Fibroblast of pulmonary artery (primary cell): ENCODE results near the gene RAB31.
"Not testable (repeated sequence)": the region's sequence is repeated elsewhere in the genome, so short reads cannot be mapped to it uniquely, and the experiment has no call there.

Experiments
- DNase-seq: peaks from one replicate; pipeline ENCODE4 v3.0.0-alpha.2; 2010; ENCODE audit warnings: low read depth
- H3K4me3 ChIP-seq: replicated peaks from 2 replicates; pipeline ENCODE4 v1.5.1; 2011; ENCODE audit warnings: low read depth, mild to moderate bottlenecking, control low read depth, low read length, moderate library complexity
- TF ChIP-seq, protein P1 (sequence below): IDR thresholded peaks from 2 replicates; pipeline ENCODE4 v1.5.1; 2011; ENCODE audit warnings: mild to moderate bottlenecking, control low read depth, low read length, inconsistent platforms; ENCODE audit errors: missing control alignments

RAB31 gene

DNA sequence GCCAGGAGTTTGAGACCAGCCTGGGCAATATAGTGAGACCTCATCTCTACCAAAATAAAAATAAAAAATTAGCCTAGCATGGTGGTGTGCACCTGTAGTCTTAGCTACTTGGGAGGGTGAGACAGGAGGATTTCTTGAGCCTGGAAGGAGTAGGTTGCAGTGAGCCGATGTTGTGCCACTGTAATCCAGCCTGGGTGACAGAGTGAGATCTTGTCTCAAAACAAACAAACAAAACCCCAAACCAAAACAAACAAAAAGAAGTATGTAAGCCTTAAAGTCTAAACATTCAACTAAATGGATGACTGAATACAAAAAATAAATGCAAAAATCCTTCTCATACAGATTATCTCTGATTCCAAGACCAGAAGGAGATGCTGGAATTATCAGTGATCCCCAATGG is 58.6 kb downstream of the RAB31 start:
- no peak overlapping the region for H3K4me3 ChIP-seq
- TF ChIP-seq, protein P1, sequence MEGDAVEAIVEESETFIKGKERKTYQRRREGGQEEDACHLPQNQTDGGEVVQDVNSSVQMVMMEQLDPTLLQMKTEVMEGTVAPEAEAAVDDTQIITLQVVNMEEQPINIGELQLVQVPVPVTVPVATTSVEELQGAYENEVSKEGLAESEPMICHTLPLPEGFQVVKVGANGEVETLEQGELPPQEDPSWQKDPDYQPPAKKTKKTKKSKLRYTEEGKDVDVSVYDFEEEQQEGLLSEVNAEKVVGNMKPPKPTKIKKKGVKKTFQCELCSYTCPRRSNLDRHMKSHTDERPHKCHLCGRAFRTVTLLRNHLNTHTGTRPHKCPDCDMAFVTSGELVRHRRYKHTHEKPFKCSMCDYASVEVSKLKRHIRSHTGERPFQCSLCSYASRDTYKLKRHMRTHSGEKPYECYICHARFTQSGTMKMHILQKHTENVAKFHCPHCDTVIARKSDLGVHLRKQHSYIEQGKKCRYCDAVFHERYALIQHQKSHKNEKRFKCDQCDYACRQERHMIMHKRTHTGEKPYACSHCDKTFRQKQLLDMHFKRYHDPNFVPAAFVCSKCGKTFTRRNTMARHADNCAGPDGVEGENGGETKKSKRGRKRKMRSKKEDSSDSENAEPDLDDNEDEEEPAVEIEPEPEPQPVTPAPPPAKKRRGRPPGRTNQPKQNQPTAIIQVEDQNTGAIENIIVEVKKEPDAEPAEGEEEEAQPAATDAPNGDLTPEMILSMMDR: no peak
- DNase-seq: no peak

DNA sequence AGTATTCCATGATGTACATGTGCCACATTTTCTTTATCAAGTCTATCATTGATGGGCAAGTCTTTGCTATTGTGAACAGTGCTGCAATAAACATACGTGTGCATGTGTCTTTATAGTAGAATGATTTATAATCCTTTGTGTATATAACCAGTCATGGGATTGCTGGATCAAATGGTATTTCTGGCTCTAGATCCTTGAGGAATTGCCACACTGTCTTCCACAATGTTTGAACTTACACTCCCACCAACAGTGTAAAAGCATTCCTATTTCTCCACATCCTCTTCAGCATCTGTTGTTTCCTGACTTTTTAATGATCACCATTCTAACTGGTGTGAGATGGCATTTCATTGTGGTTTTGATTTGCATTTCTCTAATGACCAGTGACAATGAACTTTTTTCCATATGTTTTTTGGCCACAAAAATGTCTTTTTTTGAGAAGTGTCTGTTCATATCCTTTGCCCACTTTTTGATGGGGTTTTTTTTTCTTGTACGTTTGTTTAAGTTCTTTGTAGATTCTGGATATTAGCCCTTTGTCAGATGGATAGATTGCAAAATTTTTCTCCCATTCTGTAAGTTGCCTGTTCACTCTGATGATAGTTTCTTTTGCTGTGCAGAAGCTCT is 60.1 kb downstream of the RAB31 start:
- not testable (repeated sequence) for H3K4me3 ChIP-seq, DNase-seq

DNA sequence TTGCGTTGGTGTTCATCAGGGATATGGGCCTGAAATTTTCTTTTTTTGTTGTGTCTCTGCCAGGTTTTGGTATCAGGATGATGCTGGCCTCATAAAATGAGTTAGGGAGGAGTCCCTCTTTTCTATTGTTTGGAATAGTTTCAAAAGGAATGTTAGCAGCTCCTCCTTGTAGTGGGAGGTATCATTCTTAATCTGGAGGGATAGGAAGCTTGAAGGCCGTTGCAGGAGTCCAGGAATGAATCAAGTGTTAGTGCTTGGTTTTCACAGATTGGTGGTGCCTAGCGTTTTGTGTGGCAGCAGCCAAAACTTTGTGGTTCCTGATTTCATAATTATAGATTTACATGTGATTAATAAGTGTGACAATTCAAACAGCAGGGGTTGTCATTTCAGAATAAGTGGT is 62.0 kb downstream of the RAB31 start:
- DNase-seq: peak; percentile 53
- not testable (repeated sequence) for H3K4me3 ChIP-seq

DNA sequence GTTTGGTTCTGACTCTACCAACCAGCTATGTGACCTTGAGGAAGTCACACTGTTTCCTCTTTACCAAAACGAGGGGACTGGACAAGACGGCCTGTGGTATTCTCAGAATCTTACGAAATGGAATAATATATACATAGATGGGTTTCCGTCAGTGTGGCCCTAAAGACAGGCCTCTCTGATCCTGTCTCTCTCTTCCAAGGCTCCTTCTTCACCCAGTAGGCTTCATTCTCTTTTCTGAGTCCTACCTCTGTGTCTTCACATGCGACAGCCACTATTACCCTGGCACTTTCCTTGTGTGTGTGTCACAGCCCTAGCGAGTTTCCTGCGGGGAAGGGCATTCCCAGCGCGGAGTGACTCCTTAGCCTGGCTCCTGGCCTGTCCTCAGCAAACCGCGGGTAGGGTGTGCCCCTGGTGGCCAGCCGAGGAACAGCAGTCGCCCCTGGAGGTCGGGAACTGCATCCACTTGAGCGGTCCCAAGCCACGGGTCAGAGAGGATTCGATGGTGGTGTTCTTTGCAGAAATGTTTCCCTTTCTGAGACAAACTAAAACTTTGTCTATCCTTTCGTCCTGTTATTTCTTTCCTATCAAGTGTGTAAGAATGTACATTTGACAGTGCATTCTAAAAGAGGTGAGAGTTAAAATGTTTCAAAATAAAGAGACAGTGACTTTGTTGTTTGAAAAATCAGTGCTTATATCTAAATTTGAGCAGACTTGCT is 63.3 kb downstream of the RAB31 start:
- DNase-seq: peak; percentile 64
- no peak overlapping the region for H3K4me3 ChIP-seq
- TF ChIP-seq, protein P1: peak; percentile 91

DNA sequence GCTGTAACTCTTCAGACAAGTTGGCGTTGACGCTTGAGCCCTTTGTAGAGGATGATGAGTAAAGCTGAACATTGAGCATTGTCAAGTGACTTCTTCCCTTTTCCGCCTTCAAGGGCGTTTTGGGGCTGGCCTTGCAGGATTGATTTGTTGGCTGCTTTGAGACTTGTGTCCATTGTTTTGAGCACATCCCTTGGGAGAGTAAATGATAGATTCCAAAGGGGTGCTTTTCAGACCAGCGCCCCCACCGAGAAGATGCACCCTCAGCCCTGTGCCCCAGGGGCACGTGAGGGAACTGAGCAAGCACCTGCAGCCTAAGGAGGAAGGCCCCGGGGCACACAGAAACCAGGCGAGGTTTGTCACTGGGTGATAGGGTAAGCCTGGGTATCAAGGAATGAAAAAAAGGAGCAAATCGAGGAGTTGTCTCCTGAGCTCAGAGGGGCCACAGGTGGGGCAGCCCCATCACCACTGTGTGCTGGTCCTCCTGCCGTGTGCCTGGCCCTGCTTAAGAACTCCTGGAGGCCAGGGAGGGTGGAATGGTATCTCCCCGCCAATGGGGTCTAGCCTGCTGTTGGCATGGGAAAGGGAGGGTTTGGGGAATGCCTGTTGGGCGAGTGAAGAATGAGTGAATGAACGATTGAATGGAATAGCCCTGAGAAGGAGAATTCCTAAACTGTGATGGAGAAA is 64.0 kb downstream of the RAB31 start:
- no peak for DNase-seq
- TF ChIP-seq, protein P1: no peak
- no peak overlapping the region for H3K4me3 ChIP-seq

DNA sequence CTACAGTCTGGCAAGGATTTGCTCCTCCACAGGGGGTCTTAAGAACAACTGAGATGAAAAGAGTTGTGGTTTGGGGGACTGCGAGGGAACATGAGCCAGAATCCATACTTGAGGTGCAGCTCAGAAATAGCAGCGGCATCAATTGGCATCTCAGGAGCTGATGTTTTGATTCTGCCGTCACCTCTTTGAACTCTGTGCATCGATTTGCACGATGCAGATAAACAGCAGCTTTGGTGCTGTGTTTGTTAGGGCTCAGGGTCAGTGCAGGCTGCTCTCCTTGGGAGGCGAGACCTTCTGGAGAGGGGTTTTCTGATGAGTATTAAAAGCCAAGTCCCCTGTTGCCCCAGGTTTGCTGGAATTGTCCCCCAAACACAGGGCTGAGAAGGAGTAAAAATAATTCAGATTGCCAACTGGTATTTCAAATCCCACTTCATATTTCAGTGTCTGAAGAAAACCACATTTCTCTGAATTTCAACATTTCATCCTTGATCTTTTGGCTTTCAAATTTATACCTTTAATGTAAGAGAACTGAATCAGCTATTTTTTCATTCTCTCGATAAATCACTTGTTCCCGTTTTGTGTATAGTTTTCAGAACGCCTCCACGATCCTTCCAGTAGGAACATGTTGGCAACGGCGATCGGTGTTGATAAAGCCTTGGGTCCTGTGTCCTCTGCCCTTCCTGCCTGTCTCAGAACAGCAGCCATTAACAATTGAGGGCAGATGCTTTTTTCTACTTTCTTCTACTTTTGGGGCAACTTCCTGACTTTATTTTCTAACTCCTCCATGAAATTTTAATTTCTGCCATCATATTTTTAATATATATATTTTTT is 65.0 kb downstream of the RAB31 start:
- no peak for DNase-seq
- TF ChIP-seq, protein P1: no peak
- no peak overlapping the region for H3K4me3 ChIP-seq

DNA sequence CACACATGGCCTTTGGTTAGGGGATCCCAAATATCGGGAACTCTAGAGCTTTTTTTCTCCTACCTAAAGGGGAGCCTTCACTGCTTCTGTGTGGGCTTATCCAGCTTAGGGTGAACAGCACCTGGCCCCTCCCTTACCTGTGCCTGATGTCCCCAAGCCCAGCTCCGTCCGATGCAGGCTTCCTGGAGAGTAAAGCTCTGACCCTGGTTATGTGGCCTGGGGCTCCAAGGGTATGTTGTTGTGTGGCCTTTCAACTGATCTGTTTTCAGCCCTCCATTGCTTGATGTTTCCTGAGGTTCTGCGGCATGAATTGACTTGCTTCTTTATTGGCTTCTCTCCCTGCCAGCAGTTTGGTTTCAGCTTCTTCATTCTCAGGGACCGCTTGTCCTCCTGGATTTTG is 66.0 kb downstream of the RAB31 start:
- DNase-seq: no peak
- H3K4me3 ChIP-seq: no peak overlapping the region
- TF ChIP-seq, protein P1: no peak
